ENCODE results near the gene CAMK4.

DNA sequence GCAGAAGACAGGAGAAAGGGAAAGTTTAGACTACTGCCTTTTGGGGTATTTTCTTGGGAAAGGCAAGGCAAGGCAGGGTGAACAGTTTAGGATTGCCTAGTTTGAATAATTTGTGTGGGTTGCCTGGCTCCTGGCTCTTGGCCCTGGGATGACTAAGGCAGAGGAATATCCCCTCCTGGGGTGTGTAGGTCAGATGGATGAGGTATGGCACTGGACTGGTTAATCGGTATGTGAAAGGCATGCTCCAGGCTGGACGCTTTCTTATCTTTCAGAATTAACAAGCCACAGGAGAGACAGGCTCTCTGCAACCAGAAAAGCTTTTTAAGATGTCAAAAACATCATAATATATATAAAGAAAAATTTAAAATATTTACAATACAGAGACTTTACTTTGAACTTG is 229.6 kb downstream of the CAMK4 start:
- TF ChIP-seq, protein P1, sequence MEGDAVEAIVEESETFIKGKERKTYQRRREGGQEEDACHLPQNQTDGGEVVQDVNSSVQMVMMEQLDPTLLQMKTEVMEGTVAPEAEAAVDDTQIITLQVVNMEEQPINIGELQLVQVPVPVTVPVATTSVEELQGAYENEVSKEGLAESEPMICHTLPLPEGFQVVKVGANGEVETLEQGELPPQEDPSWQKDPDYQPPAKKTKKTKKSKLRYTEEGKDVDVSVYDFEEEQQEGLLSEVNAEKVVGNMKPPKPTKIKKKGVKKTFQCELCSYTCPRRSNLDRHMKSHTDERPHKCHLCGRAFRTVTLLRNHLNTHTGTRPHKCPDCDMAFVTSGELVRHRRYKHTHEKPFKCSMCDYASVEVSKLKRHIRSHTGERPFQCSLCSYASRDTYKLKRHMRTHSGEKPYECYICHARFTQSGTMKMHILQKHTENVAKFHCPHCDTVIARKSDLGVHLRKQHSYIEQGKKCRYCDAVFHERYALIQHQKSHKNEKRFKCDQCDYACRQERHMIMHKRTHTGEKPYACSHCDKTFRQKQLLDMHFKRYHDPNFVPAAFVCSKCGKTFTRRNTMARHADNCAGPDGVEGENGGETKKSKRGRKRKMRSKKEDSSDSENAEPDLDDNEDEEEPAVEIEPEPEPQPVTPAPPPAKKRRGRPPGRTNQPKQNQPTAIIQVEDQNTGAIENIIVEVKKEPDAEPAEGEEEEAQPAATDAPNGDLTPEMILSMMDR (conservative IDR thresholded peaks at IDR 0.05 in 1 of 2, IDR thresholded peaks at IDR 0.05 in 1 of 2; ENCODE audit: extremely low read depth in 1 of 2, insufficient read depth in 1 of 2, low read depth in 1 of 2, low read length in 2 of 2), result no peak
- no peak for TF ChIP-seq EZH2 (IDR thresholded peaks at IDR 0.05; ENCODE audit: borderline replicate concordance, low read length)
